ENCODE results near the gene FYCO1.
"Not testable (repeated sequence)": the region's sequence is repeated elsewhere in the genome, so short reads cannot be mapped to it uniquely, and the experiment has no call there.

FYCO1 gene

DNA sequence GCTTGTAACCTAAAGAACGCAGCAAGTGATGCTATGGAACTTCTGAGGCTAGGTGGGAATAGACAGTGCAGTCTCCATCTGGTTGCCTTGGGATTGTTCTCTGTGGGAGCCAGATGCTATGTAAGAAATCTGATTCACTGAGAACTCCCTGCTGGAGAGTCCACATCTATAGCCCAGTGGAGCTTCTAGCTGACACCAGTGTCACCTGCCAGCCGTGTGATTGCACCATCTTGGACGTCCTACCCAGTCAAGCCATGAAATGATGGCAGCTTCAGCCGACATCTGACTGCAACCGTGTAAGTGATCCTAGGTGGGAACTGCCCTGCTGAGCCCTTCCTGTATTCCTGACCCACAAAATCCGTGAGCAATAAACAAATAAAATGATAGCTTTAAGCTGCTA, 12.4 kb upstream of the FYCO1 start:
- DNase-seq = no peak

DNA sequence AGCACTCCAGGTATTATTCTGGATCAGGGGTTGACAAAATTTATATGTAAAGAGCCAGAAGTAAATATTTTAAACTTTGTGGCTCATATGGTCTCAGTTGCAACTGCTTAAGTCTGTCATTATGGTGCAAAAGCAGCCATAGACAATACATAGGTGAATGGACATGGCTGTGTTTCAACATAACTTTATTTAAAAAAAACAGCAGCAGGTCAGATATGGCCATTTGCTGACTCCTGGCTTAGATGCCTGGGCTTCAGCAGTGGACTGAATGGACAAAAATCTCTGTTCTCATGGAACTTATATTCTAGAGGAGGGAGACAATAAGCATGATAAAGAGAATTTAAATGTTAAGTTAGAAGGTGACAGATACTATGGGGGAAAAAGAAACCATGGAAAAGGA, 11.7 kb upstream of the FYCO1 start:
- no peak for DNase-seq

DNA sequence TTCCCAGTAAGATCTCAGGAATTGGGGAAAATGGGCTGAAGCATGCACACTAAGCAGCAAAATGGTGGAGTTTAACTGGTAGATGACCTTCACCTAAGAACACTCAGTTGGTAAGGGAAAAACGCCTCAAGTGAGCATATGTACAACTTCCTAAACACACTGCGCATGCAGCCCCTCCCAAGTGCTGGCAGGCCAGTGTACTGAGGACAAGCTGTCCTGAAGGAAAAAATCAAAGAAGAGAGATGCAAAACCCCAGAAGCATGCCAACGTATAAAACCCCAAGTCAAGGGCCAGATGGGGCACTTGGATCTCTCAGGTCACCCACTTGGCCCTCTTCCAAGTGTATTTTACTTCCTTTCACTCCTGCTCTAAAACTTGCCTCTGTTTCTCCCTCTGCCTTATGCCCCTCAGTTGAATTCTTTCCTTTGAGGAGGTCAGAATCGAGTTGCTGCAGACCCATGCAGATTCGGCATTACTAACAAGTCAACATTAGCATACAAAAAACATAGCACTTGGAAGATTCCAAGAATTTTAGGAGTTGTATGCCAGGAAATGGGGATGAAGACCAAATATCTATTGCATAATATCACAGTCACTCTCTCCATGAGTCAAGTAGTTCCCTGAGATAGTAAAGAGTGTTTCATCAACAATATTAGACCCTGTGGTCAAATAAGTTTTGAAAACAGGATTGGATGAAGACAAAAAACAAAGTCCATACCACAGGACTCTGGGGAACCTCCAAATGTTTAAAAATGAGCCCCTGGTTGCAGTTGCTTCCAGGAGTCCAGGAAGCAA, 10.8 kb upstream of the FYCO1 start:
- DNase-seq = no peak

DNA sequence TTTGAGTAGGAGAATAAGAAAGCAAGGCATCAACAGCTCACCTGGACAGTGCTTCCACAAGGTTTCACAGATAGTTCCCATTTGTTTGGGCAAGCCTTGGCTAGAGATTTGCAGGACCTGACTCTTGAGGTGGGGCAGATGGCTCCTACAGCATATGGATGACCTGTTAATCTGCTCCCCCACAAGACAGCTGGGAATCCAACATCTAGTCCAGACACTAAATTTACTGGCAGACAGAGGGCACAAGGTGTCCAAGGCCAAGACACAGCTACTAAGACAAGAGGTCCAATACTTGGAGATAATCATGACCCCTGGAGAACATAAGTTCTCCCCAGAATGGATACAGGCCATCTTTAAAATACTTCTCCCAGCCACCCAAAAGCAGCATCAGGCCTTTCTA, 8.1 kb upstream of the FYCO1 start:
- not testable (repeated sequence) for DNase-seq

DNA sequence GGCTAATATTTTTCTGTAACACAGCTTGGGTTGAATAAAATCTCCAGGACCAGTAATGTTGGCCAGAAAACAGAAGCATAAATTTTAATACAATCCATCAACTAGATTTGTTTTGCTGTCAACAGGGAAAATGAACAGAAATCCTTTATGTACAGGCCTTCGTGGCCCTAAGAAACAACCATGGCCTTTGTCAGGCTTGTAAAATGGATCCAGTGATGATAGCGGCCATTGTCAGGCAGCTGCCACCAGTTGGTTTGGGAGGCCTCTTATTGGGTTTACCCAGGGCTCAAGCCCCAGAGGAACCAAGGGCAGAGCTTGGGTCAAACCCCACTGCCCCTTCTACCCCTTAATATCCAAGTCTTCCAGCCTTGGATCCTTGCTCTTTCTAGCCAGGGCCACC, 5.6 kb upstream of the FYCO1 start:
- no peak for DNase-seq

DNA sequence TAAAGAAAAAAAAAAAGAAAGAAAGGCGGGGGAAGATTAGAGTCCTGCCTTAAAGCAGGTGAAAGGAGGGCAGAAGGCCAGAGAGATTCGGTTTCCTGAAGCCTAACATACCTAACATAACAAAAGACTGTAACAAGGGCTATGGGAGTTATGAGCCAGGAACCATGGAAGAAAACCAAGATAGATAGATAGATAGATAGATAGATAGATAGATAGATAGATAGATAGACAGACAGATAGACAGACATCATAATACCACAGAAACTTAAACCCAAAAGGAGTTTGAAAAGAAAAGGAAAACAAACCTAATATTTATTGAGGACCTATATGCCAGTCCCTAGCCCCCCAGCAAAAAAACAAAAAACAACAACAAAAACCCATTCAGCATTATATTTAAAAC, 2.3 kb upstream of the FYCO1 start:
- DNase-seq = no peak

DNA sequence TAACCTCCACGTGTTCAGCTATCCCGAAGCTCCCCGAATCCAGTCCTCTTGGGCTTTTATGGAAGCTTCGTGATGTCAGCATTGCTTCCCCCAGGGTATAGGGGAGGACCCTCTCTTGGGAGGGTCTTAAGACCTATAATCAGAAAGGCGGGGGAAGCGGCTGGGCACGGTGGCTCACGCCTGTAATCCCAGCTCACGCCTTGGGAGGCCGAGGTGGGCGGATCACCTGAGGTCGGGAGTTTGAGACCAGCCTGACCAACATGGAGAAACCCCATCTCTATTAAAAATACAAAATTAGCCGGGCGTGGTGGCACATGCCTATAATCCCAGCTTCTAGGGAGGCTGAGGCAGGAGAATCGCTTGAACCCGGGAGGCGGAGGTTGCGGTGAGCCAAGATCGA, 1.9 kb upstream of the FYCO1 start:
- DNase-seq = not testable (repeated sequence)

DNA sequence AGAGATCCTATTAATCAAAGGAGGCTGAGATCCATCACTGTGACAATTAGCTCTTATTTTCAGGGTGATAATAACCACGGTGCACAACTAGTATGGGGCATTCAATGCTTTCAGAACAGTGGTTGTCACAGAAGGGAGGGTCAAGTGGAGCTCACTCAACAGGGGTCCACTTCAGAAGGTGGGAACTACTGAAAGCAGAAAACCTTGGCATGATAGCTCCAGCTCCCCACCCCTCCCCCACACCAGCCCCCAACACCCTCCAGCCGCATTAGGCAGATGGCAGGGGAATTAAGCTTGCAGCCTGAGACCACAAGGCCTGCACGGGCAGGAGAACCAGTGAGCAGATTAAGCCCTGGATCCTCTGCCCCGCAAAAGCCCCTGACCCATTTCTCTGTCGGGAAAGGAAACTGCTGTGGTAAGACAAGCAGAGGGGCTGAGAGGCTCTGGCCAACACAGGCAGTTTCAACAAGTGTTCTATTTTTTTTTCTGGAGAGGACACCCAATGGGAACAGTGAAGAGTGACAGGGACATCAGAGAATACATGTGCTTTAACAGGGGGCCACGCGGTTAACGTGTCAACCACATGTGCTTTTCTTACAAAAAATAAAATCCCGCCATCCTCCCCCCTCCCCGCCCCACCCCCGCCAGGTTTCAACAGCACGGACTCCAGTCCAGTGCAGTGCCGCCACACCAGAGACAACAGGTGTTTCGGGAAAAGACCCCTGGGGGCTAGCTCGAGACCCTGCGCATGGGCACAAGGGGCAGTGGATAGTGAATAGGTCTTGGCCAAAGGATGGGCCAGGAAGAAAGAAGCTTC, 997 bp downstream of the FYCO1 start:
- DNase-seq = no peak

DNA sequence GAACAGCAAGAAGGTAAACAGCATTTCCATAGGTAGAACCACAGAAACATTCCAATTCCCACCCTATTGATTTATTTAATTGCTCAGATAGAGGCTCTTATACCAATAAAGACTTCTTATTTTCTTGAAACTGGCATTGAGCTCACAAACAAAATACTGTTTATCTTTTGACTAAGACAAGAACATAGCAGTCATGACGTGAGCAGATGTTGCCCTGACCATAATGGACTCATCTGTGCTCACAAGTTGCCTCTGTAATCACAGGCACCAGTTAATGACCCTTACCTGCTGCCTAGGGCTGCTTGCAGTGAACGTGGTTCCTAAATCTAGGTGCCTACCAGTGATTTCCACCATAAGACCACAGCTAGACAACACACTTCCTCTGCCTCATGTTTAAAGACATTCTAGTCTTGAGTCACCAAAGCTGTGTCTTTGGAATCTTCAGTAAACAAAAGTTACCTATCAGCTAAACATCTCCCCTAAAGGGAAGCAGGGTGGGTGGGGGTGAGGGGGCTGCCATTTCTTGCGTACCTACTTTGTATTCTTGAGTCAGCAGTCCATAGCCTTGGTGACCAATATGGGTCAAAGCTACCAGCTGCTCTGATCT, 2.1 kb downstream of the FYCO1 start:
- no peak for DNase-seq

DNA sequence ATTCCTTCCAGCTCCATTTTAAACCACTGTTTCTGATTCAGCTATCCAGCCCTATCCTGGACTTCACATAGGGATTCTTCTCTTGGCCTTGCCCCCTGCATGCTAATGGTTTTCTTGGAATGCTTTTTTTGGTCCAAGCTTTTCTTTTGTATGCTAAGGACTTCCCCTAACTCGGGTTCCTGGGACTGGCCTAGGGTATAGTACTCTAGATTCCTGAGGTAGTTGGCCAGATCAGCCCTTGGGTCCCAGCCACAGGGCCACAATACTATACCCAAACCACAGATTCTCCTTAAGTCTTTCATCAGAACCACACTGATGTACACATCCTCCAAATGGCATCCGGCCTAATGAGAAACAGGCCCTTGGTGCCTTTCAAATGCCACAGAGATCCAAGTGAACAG, 2.8 kb downstream of the FYCO1 start:
- DNase-seq = no peak

DNA sequence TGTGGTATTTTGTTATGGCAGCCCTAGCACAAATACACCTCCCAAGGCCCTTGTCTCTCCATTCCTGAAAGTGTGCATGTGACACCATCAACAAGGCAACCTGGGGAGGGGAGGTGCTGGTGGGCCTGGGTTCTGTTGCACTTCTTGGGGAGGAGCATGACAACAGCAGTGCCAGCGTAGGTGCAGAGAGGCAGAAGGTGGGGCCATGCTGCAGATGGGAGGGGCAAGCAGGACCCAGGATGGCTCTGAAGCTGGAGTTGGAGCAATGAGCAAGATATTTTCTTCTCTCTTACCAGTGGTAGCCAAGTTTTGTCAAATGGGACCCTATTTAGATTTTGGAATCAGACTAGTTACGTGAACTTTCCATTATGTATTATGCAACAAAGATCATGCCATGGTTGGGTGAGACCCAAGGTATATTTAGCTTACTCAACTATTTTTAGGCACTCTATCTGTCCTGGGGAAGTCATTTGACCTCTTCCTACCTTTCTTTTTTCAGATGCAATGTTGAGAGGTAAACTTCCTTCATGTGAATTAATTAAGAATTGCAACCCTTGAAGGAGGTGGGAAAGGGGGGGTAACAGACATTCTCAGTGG, 3.4 kb downstream of the FYCO1 start:
- no peak for DNase-seq

DNA sequence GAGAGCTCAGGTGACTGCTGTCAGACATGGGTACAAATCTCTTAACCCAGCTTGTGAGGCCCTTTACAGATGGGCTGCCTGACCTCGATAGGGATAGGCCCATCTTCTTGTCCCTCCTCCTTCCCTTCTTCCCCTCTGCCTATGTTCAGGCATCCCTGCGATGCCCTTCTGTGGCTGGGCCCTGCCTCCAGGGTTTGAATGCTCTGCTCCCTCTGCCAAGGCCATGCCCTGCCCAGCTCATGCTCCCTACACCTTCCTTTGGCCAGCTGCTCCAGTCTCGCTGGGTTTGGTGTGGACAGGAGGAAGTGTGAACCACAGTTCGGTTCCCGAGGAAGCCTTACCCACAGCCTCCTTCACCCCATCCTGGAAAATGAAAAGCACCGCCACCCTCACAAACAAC, 4.3 kb downstream of the FYCO1 start:
- DNase-seq = no peak

DNA sequence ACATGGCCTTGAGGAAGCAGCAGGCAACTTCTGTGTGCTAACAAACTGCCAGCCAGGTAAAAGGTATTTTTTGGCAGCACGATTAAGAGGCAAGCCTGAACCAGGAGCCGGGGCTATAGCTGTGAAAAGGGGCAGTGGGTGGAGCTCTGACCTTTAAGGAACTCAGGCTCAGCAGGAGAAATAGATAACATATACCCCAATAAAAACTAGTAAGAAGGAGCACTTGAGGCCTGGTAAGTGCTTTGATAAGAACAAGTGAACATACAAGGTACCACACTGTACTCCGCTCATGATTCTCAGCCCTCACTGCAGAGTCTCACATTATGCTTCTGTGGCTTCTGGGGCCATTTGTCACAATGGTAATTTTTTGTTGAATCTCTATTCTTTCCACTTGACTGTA, 5.4 kb downstream of the FYCO1 start:
- DNase-seq = no peak

DNA sequence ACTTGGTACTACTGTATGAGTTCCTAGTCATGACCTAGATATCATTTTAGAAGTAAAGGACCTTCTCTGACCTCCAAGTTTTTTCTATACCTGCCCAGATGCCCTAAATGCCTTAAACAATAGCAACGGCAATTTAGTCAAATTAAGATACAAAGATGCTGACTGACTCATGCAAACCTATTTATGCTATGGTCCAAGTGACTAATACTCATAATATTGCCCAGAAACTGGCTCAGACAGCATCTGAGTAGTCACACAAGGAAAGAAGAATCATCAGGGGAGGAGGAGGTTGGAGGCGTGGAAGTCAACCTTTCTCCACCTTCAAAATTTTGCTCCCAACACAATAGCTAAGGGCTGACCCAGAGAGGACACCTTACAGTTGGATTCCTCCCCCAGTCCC, 6.8 kb downstream of the FYCO1 start:
- no peak for DNase-seq

DNA sequence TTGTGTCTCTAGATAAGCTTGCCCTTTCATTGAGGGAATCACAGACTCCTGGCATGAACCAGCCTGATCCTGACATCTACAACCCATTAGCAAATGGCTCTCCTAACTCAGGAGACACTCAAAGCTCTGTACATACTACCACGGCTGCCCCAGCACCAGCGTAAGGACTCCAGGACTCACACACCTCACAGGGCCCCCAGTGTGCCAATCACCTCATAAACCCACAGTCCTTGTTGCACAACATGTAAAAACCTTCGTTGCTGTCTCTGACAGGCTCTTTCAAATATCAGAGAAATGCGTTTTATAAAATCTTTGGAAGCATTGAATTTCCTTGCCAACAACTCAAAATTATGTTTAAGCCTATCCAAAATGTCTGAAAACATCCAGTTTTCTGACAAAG, 7.3 kb downstream of the FYCO1 start:
- DNase-seq = no peak

DNA sequence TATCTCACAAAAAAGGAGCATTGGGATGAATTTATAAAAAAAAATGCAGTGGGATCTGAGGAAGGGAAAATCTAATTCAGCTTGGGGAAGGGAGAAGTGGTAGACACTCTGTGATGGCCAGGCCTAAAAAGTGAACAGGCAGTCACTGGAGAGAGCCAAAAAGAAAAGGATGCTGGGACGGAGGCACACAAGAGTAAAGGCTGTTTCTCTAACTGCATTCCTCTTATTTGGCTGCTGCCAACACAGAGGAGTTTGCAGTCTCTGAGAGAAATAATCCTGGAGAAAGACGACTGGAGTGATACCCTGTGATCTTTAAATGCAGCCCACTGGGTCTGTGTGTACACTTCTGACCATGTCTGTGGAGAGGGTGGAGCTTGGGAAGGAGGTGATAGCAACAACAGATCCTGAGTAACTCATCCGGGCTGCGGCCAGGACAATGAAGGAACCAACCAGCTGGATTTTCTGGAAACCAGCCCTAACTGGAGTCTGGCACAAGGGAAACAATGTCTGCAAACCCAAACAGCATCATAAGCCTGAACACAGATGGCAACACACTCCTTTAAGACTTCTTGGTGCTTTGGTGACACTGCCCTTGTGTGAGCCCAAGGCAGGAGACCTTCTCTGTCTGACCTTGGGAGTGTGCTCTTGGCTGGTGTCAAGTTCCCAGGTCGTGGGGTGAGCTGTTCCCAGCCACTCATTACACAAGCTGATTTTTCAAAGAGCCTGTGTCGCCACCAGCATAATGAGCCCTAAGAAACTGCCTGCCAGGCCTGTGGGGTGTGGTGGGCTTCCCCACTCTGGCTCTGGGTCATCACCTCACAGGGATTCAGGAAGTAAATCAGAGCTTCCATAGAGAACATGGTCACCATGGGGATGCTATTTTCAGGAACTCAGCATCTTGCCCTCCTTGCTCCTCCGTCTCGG, 8.0 kb downstream of the FYCO1 start:
- no peak for DNase-seq

DNA sequence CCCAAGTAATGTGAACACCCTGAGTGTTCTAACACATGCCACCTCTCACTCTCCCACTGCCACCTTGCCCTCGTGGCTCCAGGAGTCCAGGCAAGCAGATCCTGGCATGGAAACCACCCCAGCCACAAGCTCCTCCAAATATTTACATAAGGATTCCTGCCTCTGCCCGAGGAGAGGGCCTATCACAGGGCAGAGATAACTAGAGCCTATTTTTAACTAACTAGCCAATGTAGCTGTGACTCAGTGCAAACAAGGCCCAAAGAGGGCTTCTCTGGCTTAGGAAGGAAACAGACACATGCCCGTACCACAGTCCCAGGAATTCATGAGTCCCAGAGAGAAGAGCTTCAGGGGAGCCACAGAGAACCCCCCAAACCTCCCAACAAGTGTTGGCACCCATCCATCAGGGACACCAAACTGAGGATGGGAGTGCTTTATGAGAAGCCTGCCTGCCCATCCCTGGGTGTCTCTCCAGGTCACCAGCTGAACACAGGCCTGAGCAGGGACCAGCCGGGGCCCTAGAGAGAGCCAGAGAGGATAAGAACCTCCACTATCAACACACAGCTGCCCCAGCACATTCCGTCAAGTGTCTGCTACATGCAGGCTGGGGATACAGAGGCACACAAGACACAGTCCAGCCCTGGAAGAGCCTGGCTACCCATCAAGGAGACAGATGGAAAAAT, 9.2 kb downstream of the FYCO1 start:
- DNase-seq = no peak

DNA sequence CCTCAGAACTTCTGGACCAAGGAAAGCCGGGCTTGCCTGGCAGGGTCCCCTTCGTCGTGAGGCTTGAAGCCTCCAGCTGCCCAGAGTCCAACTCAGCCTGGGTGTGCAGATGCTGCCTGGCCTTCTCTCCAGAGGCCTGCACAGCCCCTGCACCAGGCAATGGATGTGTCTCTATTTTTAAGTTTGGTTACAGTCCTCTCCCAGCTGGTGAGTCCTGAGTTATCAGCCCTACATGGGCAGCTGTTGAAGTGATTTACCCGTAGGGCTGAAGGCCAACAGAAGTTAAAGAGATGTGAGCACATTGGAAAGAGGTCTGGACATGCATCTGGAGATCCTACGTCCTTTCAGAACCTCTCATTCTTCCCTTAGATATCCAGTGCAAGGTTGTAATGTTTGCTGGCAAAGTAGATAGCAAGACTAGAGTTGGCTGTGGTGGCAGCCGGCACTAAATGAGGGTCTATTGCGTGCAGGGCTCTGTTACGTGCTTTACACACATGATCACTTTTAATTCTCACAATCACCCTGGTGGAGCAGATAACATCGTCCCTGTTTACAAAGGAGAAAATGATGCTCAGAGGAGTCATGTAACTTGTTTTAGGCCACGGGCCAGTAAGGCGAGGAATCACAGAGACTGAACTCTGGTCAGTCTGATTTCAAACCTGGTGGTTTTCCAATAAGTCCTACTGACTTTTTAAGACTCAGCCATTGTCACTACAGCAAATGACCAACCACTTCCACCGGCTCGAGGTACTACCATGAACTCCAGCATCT, 9.9 kb downstream of the FYCO1 start:
- no peak for DNase-seq

DNA sequence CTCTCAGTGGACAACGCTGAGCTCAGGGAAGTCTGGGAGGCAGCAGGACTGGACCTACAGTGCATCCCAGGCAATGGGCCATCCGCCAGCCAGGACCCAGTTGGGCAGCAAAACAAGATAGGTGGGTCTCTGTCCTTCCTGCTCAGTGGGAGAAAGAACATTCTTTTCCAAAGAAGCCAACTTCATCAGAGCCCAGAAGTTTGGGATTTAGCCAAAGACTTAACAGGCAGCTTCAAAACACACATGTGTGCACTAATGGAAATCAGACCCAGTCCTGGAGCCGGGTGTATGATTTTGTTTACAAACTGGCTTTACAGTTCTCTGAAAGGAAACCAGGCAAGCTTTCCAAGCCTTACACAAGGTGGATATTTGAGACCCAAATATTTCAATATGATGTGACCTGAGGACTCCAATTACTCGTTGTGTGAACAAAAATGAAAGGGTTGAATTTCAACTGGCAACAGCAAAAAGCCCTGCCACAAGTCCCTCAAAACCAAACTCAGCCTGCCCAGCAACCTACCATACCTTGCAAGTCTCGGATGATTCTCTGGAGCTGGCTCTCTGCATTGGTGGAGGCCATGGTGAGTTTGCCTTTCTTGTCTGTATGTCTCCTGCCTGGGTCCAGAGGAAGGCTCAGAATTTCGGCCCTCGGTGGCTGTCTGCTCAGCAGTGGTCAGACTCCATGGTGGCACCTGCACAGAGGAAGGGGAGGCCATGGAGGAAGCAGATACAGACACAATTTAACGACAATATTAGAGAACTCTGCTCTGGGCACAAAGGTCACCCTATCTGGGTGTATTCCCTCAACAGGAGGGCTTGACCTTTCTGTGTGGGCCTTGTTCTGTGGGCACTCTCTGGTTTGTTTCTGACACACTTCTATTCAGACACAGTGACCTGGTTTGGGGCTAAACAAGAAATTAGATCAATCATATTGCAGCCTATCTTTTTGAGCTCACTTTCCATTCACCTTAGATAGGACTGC, 11.0 kb downstream of the FYCO1 start:
- DNase-seq = no peak

DNA sequence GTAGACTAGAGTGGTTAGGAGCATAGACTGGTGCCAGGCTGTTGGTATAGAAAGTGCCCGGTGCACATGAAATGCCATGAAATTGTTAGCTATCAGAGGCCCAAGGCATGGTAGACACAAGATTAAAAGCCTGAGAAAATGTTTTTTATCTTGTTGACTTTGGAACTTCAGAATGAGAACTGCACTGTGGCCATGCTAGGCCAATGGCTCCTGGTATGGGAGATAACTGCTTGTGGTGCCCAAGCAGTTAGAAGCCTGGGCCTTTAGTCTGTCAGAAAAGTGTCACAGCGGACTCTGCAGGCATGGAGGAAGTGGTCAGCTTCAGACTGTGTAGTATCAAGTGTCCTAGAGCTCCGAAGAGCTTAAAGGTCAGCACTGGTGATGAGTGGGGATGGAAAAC, 11.9 kb downstream of the FYCO1 start:
- no peak for DNase-seq
